ENCODE results near the gene FRMD4A. TPM values are rescaled to one million over a fixed set of nuclear protein-coding genes. Genes with fewer than 3 reads are reported as not detected.
"Not testable (repeated sequence)": the region's sequence is repeated elsewhere in the genome, so short reads cannot be mapped to it uniquely, and the experiment has no call there.

The FRMD4A gene
- total RNA-seq, 1 experiment from 2014 or later: 51.1 TPM

DNA sequence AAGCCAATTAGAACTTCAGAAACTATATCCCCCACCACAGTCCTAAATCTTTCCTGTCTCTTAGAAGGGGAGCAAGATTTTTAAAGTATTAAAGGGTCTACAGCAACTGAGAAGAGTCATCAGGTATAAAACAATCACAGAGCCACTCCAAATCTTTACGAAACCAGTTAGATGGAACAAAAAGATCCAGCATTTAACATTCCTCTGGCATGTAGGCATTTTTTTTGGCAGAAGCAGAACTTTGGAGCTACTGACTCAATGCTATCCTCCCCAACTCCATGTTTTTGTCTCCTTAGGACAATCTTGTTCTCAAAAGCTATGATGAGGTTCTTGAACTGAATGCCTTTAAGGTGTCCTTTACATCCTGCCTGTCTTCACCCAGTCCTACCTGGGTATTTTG, 410.7 kb downstream of the FRMD4A start:
- no peak for DNase-seq (ENCODE audit: low read depth)

DNA sequence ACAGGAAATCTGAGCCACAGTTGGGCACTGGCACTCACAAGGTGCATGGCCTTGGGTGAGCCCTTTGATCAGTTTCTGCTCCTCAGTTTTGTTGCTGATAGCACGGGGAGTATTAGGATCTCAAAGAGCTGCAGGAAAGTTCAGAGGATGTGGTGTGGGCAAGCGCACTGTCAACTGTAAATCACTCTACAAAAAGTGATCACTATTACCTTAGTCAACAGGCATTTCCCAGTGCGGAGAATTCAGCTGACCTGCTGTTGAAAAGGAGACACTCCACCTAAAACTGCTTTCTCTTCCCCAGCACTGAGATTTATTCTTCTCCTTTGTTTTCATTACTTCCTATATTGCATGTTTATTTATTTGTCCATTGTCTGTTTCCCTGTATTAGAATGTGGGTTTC, 412.9 kb downstream of the FRMD4A start:
- DNase-seq (ENCODE audit: low read depth): no peak

DNA sequence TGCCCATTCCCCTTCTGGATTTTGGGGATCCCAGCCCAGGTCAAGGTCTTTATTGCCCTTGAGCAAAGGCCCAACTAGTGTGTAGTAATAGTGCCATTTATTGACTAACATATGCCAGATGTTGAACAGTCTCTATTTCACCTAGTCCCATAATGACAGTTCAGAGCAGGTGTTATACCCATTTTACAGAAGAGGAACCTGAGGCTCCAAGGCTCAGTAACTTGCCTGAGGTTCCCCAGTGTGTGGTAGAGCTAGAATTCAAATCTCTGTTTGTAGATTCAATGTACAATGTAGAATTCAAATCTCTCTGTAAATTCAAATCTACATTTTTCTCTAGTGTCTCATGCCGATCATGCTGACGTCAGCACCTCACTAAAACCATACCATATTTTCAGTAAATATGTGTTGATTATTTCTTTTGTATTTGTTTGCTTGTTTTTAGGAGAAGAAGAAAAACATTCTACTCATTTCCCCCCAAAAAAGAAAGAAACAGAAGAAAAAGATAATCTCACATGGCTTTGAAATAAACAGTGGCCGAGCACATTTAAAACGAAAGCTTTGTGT, 414.3 kb downstream of the FRMD4A start:
- DNase-seq (ENCODE audit: low read depth): no peak

DNA sequence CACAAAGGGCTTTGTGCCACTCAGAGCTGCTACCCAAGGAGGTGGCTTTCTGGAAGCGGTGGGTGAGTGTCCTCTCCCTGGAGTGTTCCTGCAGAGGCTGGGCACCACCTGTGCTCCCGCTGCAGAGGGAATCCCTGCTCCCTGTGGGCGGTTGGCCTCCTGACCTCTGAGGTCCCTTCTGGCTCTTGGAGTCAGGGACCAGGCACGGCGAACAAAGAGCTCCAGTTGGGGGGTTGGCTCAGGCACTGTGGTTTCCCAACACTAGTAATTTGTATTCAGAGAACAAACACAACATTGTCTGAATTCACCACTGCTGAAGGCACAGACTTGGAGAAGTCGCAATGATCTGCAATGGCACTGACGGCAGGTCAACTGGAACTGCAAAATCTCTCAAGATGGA, 415.0 kb downstream of the FRMD4A start:
- DNase-seq (ENCODE audit: low read depth): peak; percentile 69

DNA sequence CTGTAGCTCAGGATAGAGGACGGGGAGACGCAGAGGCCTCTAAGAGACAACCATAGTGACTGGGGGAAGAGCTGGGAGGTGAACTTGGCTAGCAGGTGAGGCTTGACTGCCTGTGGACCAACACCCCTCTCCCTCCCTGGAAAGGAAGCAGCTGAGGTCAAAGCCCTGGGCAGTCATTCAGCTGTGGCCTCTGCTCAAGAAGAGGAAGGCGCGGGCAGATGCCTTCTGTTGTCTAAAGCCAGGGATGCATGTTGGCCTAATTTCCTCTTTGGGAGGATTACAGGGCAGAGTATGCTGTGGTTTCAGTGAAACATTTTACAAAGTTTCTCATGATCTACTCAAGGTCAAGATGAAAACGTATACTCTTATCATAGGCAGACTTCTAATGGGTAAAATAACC, 416.8 kb downstream of the FRMD4A start:
- DNase-seq (ENCODE audit: low read depth): no peak

DNA sequence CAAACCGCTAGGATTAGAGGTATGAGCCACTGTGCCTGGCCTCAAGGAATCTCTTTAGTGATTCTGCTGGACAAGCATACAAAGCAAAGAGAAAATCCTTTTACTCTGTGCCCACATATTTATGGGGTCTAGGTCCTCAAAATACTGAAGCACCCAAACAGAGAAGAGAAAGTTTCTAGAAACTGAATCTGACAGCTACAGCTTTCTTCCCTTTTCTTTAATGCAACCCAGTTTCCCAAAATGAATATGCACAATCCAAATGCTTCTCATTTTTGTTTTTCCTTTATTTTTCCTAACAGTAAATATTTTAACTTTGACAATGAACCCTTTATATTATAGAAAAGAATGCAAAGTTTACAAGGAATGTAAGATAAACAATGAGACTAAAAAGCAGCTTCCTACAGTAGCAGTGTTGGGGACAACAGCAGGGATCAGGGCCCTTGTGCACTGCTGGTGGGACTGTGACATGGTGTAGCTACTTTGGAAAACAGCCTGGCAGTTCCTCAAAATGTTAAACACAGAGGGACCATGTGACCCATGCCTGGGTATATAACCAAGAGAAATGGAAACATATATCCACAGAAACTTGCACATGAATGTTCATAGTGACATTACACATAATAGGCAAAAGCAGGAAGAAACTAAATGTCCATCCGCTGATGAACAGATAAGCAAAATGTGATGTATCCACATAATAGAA, 418.8 kb downstream of the FRMD4A start:
- no peak for DNase-seq (ENCODE audit: low read depth)

DNA sequence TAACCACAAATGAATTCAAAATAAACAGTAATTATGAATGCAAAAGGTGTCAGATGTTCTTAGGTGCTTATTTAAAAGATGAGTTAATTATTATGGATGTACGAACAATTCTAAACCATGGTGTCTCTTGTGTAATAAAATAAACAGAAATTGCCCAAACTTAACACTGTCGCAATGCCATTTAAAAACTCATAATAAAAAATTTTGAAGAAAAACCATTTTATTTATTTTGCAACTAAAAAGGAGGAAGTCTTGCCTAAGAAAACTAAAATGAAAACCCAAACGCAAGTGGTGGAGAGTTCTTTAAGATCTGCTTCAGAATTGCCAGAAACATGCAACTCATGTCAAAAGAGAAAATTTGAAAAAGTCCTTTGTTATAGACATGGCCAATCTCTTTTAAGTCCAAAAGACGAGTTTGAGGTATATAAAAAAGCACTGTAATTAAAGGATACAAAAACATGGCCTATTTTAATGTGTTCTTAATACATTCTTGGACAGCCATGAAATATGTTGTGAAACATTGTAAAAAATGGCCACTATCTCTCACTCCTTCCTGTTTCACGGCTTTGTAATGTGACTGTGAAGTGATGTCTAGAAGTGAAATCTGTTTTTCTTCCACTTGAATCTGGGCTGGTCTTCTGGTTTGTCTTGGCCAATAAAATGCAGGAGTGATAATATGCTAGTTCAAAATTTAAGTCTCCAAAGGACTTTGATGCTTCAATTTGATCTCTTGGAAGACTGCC, 421.0 kb downstream of the FRMD4A start:
- no peak for DNase-seq (ENCODE audit: low read depth)

DNA sequence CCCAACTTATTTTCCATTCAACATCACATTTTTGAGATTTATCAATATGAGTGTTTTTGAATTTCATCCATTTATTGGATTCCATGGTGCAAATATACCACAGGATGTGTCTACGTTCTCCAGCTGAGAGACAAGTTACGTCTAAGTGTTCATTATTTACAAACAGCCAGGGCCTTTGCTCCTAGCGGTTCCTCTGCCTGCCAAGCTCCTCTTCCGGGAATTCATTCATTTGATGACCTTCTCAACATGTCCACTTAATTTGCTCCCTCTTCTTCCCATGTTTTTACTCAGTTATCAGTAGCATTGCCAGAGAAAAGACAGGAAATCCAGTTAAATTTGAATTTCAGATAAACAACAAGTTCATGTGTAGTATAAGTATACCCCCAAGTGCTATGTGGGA, 422.2 kb downstream of the FRMD4A start:
- DNase-seq (ENCODE audit: low read depth): no peak

DNA sequence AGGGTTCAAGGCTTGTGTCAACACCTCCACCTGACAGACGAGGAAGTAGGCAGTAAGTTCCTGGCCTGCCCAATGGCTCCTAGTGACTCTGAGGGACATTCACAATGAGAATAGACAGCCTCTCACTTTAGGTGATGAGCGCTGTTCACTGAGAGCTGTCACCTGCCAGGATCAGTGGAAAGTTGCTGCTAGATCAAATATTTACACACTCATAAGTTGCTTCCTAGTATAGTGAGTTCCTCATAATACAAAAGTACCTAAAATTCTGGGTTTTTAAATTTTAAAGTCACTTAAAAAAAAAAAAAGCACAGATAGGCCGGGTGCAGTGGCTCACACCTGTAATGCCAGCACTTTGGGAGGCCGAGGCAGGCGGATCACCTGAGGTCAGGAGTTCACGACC, 423.2 kb downstream of the FRMD4A start:
- no peak for DNase-seq (ENCODE audit: low read depth)

DNA sequence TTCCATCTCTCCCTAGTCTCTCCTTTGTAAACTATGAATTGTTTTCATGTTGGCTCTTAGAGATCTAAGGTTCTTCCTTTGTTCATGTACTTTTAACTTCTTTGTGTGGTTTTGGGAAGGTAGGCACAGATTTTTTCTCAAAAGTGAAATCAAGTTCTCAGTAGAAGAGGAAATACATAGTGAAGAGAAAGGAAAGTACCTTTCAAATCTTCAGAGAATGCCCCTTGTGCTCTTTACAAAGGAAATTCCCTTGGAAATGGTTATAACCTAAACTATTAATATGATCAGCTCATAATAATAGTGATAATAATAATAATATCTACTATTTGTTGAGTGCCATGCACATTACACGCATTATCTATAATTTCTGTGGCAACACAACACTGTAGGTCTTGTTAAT, 425.4 kb downstream of the FRMD4A start:
- no peak for DNase-seq (ENCODE audit: low read depth)

DNA sequence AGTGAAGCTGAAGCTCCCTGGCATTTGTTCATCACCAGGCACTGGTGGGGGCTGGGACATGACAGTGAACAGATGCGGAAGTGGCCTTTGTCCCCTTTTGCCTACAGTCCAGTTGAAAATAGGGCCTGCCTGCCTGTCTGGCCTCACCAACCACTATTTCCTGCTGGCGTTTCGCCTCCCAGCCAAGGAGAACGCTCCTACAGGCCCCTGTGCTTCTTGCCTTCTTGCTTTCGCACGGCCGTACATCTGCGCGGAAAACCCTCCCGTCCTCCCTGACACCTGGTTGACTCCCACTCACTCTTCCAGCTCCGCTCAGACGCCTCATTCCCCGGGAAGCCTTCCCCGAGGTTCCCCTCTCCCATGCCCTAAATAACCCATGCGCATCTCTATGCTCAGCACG, 426.7 kb downstream of the FRMD4A start:
- DNase-seq (ENCODE audit: low read depth): no peak

DNA sequence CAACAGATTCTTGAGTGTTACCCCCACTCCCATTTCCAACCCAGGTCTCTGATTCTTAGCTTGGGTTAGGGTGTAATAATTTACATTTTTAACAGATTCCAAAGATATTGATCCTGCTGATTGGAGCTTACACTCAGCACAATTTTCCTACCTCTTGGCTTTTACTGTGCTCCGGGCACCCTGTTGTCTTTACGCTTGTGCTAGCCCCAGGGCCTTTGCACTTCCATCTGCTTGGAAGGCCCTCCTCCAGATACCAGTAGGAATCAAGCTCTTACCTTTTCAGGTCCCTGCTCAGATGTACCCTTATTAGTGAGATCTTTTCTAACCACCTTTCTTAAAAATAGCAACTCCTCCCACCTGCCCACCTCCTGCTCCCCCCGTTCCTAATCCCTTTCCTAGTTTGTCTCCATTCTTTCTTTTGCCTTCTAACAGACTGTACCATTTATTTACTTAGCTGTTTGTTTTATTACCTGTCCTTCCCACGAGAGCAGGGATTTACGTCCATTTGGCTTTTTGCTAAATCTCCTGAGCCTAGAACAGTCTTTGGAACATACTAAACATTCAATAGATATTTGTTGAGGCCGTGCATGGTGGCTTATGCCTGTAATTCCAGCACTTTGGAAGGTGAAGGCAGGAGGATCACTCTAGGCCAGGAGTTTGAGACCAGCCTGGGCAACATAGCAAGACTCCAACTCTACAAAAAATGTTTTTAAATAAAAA, 427.7 kb downstream of the FRMD4A start:
- DNase-seq (ENCODE audit: low read depth): no peak

DNA sequence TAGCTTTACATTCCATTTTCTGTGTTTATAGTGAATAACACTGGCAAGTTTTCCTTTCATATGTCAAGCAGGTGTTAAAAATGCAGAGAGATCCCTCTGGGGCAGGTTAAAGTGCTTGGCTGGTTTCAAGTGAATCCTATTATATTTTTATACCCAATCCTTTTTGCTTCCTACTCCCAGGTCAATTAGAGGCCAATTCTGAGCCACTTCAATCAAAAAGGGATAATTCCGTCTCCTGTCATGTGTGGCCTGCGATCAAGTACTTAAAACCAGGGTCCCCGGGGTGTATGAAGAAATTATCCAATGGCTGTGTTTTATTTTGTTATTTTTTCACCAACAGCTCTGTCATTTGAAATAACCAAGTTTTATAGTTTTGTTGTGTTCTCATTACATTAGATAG, 430.8 kb downstream of the FRMD4A start:
- DNase-seq (ENCODE audit: low read depth): no peak

DNA sequence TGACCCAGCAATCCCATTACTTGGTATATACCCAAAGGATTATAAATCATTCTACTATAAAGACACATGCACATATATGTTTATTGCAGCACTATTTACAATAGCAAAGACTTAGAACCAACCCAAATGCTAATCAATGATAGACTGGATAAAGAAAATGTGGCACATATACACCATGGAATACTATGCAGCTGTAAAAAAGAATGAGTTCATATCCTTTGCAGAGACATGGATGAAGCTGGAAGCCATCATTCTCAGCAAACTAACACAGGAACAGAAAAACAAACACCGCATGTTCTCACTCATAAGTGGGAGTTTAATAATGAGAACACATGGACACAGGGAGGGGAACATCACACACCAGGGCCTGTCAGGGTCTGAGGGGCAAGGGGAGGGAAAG, 434.6 kb downstream of the FRMD4A start:
- DNase-seq (ENCODE audit: low read depth): not testable (repeated sequence)

DNA sequence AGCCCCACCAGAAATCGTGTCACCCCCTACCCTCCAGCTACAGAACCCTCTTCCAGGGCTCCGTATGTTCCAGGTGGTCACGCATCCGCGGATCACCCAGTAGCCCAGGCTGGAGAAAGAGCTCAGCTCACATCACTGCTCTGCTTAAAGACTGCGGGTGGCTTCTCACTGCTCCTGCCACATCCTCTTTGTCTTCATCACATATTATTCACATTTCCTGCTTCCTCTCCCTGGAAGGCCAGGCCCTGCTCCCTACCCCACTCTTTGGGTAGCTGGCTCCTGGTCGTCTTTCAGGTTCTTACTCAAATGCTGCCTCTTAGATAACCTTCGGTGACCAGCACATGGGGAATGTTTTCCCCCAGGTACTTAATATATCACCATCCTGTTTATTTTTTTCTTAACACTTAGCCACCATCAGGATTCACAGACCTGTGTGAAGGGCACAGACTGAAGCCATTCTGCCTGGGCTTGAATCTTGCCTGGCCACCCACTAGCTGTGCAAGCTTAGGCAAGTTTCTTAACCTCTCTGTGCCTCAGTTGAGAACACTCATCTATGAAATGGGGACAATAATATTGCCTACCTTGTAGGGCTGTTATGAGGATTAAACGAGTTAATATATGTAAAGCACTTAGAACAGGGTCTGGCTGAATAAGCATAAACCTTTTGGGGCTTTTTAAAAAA, 436.2 kb downstream of the FRMD4A start:
- DNase-seq (ENCODE audit: low read depth): peak; percentile 14

DNA sequence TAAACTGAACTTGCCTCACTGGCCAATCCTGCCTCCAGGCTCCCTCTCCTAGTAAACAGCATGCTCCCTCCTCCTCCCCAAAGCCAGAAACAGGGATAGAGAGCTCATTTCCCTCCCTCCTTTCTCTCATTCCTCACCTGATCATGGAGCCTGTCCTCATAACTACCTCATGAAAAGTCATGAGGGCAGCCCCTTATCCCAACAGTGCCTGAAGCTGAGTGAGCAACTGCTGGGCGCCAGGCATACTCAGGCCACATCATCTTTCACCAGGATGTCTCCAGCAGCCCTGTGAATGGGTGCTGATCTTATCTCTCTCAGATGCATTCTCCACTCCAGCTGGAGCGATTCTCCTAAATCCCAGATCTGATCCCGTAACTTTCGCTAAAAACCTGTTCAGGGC, 436.8 kb downstream of the FRMD4A start:
- peak; percentile 54 for DNase-seq (ENCODE audit: low read depth)

DNA sequence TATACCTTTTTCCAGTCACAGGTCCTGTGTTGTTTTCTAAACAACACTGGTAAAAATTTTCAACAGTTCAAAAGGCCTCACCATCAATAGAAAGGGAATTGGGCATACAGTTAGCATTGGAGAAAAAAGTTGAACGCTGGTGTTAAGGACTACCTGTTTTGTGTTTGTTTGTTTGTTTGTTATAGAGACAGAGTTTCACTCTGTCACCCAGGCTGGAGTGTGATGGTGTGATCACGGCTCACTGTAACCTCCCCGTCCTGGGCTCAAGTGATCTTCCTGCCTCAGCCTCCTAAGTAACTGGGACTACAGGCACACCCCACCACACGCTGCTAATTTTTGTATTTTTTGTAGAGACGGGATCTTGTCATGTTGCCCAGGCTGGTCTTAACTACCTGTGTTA, 437.9 kb downstream of the FRMD4A start:
- DNase-seq (ENCODE audit: low read depth): no peak

DNA sequence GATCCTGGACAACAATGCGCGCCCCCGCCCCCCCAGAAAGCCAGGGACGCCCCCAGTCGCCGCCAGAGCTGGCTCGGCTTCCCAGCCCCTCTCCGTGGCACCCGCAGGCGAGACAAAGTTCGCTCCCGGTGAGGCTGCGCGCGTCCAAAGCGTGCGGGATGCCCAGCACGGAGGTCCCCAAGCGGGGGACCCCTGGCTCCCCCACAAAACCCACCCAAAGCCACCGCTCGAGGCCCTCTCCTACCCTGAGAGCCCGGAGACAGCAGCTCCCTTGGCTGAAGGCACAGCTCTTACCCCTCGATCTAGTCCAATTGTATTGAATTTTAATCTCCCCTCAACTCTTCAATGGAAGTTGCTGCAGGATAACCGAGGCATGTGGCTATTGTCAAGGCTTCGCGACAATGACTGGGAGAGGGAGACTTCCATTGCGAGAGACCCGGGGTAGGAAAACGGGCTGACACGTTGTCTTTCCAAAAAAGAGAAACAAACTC, 438.7 kb downstream of the FRMD4A start:
- no peak for DNase-seq (ENCODE audit: low read depth)

DNA sequence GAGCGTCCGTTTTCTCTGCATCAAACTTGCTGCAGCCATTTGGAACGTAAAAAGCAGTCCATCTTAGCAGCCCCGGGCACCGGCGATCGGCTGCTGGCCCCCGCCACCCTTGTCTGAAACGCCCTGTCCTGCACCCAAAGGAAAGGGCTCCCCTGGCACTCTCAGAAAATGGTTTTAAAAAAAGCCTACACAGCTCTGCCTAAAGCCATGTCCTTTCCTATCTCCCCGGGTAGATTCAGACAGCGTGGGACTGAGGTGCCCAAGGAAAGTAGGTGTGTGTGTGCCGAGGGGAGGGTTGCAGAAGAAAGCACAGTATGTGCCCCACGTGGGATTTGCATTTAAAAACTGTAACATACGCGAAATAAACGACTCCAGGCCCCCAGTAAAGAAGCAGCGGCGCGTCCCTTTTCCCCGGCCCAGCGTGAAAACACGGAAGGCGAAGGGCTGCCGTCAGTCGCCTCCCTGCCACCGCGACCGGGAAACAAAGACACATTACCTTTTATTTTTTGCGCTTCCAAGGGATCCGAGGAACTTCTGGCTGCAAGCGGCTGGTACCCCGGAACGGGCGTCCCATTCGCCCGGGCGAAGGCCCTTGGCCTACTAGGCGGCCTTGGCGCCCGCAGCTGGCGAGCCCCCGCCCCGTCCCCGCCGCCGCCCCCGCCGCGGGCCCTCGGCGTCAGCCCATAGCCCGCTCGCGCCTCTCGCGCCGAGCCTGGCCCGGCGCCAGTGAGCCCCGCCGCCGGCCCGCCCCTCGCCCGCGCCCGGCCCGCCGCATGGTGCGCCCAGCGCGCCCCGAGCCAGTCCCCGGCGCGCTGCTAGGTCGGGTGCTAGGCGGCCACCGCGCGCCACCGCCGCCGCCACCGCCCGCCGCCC, 439.4 kb downstream of the FRMD4A start:
- DNase-seq (ENCODE audit: low read depth): no peak

DNA sequence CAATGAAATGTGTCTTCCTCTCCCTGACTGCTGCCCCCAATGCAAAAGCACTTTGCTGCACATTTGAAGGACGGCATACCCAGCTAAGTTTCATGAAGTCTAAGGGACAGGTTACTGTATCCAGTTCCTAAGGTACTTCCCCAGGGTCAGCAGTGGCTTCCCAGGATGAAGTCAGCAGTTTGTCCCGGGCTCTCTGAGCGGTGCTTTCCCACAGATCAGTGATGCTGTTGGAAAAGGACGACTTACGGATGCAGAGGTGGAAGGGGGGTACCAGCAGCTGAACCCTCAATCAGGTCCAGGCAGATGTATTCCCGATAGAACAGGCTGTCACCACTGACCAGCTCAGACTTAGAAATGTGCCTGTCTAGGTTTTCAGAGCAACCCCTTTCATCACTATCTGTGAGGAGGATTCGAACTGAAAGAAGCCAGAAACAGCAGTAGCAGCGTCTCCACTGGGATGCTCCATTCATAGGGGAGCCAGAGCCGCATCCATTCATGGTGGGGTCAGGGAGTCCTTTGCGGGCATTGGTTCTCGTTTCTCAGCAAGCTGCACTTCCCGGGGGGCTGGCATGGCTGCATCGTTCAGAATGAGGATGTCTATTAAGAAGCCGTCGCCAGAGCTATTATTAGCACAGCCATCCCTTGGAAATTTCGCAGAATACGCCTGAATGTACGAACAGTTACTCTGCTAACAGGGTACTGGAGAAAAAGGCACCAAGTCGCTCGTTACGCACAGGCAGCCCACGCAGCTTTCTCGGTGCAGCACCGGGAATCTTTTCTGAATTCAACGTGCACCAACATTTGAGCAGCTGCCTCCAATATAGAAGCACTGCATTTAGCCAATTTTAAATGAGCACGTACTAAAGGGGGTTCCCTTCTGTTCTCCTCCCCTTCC, 440.2 kb downstream of the FRMD4A start:
- DNase-seq (ENCODE audit: low read depth): no peak
